HG03565 (cell line): ENCODE results near the gene ZNF382.

Experiments used
- ATAC-seq: cut with Tn5 transposase; IDR thresholded peaks from one replicate; pipeline ENCODE4 v1.9.1; 2021; ENCODE audit warnings: mild to moderate bottlenecking, moderate library complexity; ENCODE audit not compliant: unreplicated experiment

ZNF382 gene

GRCh38 chr19:36674201-36674600 lies 69.1 kb downstream of the ZNF382 start:
- no peak for ATAC-seq

GRCh38 chr19:36679455-36679854 lies 74.3 kb downstream of the ZNF382 start:
- ATAC-seq = no peak
